ENCODE data around the gene RNF220. TPM values are rescaled to one million over a fixed set of nuclear protein-coding genes. Genes with fewer than 3 reads are reported as not detected.

The RNF220 gene
- polyA plus RNA-seq, 1 of the 3 experiments (the other 2 are of a cell fraction): 83.7 TPM

DNA sequence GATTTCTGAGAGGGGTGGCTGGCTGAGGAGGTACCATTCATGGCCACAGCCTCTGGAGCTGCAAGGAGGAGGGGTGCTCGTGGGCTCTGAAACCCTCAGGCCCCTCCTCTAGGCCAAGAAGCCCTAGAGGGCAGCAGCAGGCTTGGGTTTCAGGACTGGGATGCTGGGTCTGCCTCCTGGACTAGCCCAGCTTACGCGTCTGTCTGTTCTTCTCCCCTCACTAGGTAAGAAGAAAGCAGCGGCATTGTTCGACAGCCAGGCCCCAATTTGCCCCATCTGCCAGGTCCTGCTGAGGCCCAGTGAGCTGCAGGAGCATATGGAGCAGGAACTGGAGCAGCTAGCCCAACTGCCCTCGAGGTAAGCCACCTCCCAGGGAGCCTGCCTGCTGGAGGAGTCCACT, 208.9 kb downstream of the RNF220 start:
- WGBS (ENCODE audit: low lambda C conversion rate): 77% methylated on average over 6 of the region's 6 CpGs
- Histone ChIP-seq H4K20me1 (ENCODE audit: insufficient read depth) (no peaks in the 10 kb centered on the region), H2AFZ (ENCODE audit: low read depth) (no peak overlapping the region), H3K27ac (ENCODE audit: low read depth in 2 of 2, low read length in 1 of 2) (no peak overlapping the region), H3K4me3 (ENCODE audit: low read depth in 2 of 2, low read length in 1 of 2) (no peak overlapping the region), H3K27me3 (ENCODE audit: insufficient read depth) (no peaks in the 10 kb centered on the region), H3K4me2 (no peak overlapping the region), H3K36me3 (replicated peaks in 1 of 2; ENCODE audit: control insufficient read depth in 1 of 2, insufficient read depth in 2 of 2, low read length in 1 of 2) (no peaks in the 10 kb centered on the region), H3K4me1 (ENCODE audit: control insufficient read depth in 1 of 2, insufficient read depth in 2 of 2, low read depth in 1 of 2, low read length in 1 of 2) (peaks cover 9 to 12% of the 10 kb centered on the region in 2 experiments; a peak in 3 of 4 replicates), H3K79me2 (ENCODE audit: insufficient read depth) (peaks cover 6% of the 10 kb centered on the region; the same call in 1 of the 2 replicates), H3K9ac (no peak overlapping the region), H3F3A (replicated peaks; ENCODE audit: insufficient read depth) (peaks cover 9% of the 10 kb centered on the region), H3K9me2 (no peaks in the 10 kb centered on the region), H3K9me3 (no peaks in the 10 kb centered on the region)
- ChIA-PET POLR2A (no interaction called here), CTCF (interaction anchor here (1.0 to 4.3 kb wide), 2 partner anchors 19 to 38 kb away, joined by 3 to 33 read pairs; no protein-coding TSS in a partner anchor)
- TF ChIP-seq, protein P1, sequence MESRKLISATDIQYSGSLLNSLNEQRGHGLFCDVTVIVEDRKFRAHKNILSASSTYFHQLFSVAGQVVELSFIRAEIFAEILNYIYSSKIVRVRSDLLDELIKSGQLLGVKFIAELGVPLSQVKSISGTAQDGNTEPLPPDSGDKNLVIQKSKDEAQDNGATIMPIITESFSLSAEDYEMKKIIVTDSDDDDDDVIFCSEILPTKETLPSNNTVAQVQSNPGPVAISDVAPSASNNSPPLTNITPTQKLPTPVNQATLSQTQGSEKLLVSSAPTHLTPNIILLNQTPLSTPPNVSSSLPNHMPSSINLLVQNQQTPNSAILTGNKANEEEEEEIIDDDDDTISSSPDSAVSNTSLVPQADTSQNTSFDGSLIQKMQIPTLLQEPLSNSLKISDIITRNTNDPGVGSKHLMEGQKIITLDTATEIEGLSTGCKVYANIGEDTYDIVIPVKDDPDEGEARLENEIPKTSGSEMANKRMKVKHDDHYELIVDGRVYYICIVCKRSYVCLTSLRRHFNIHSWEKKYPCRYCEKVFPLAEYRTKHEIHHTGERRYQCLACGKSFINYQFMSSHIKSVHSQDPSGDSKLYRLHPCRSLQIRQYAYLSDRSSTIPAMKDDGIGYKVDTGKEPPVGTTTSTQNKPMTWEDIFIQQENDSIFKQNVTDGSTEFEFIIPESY (IDR thresholded peaks at IDR 0.05; ENCODE audit: borderline replicate concordance, low read depth): no peak
- TF ChIP-seq, protein P2, sequence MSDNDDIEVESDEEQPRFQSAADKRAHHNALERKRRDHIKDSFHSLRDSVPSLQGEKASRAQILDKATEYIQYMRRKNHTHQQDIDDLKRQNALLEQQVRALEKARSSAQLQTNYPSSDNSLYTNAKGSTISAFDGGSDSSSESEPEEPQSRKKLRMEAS (IDR thresholded peaks at IDR 0.05; ENCODE audit: low read depth): no peak
- TF ChIP-seq, protein P3, sequence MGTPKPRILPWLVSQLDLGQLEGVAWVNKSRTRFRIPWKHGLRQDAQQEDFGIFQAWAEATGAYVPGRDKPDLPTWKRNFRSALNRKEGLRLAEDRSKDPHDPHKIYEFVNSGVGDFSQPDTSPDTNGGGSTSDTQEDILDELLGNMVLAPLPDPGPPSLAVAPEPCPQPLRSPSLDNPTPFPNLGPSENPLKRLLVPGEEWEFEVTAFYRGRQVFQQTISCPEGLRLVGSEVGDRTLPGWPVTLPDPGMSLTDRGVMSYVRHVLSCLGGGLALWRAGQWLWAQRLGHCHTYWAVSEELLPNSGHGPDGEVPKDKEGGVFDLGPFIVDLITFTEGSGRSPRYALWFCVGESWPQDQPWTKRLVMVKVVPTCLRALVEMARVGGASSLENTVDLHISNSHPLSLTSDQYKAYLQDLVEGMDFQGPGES (IDR thresholded peaks at IDR 0.05; ENCODE audit: low read depth, low read length): no peak
- no peak for TF ChIP-seq FOSL2 (IDR thresholded peaks at IDR 0.05; ENCODE audit: borderline replicate concordance, low read depth)
- no peak for TF ChIP-seq YY1 (IDR thresholded peaks at IDR 0.05; ENCODE audit: low read depth)
- TF ChIP-seq CHD2 (IDR thresholded peaks at IDR 0.05; ENCODE audit: low read length, partially characterized antibody): no peak
- no peak for TF ChIP-seq TCF12 (IDR thresholded peaks at IDR 0.05)
- TF ChIP-seq JUND (IDR thresholded peaks at IDR 0.05): no peak
- TF ChIP-seq MXI1 (IDR thresholded peaks at IDR 0.05; ENCODE audit: low read depth, low read length): no peak
- TF ChIP-seq NFIC (IDR thresholded peaks at IDR 0.05; ENCODE audit: borderline replicate concordance): no peak
- TF ChIP-seq EZH2phosphoT487 (IDR thresholded peaks at IDR 0.05; ENCODE audit: borderline replicate concordance, low read depth): no peak
- no peak for DNase-seq

DNA sequence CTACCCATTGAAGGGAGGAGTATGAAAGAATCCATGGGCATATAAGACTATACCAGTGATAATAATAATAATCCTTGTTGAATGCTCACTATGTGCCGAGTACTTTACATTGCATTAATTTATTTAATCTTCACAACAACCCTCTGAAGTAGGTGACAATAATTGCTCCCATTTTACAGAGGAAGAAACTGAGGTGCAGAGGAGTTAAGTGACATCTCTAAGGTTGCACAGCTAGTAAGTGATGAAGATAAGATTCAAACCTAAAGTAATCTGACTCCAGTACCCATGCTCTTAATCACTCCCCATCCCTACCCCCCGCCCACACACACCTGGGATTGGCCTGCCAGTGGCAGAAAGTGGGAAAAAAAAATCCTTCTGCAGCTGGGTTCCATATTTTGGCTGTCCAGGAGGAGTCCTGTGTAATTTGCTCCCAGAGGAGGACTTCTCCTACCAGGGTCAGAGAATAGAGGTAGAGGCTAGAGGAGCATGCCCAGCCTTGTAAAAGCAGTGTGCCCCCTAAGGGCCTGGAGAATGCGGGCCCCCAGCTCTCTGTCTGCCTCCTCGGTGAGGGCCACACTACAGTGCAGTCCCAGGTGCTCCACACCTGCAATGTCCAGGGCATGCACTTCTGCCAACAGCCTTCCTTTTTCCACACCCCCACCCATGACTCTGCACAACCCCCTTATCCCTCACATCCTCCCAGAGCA, 211.4 kb downstream of the RNF220 start:
- no peaks in the 10 kb centered on the region for H3K9me3 ChIP-seq
- no peaks in the 10 kb centered on the region for H3K36me3 ChIP-seq (replicated peaks in 1 of 2; ENCODE audit: control insufficient read depth in 1 of 2, insufficient read depth in 2 of 2, low read length in 1 of 2)
- H3K4me2 ChIP-seq: peak overlapping the region; percentile 73
- peaks cover 6% of the 10 kb centered on the region; the same call in 1 of the 2 replicates for H3K79me2 ChIP-seq (ENCODE audit: insufficient read depth)
- H3K4me3 ChIP-seq (ENCODE audit: low read depth in 2 of 2, low read length in 1 of 2): peak overlapping the region; percentile 50 to 62
- WGBS (ENCODE audit: low lambda C conversion rate): 74% methylated on average over 4 of the region's 4 CpGs
- peaks cover 13% of the 10 kb centered on the region for H3F3A ChIP-seq (replicated peaks; ENCODE audit: insufficient read depth)
- ChIA-PET CTCF (interaction anchor here (1.3 to 4.3 kb wide), 8 partner anchors 7 to 39 kb away, joined by 3 to 33 read pairs (median 8); no protein-coding TSS in a partner anchor), POLR2A (interaction anchor here (1.7 to 3.1 kb wide), 2 partner anchors 16 to 34 kb away, joined by 5 to 13 read pairs; no protein-coding TSS in a partner anchor)
- H3K27me3 ChIP-seq (ENCODE audit: insufficient read depth): no peaks in the 10 kb centered on the region
- no peak overlapping the region for H3K27ac ChIP-seq (ENCODE audit: low read depth in 2 of 2, low read length in 1 of 2)
- no peaks in the 10 kb centered on the region for H3K9me2 ChIP-seq
- H3K4me1 ChIP-seq (ENCODE audit: control insufficient read depth in 1 of 2, insufficient read depth in 2 of 2, low read depth in 1 of 2, low read length in 1 of 2): peaks cover 12 to 15% of the 10 kb centered on the region in 2 experiments; a peak in 3 of 4 replicates
- TF ChIP-seq NRF1 (IDR thresholded peaks at IDR 0.05; ENCODE audit: low read depth, low read length) (no peak), JUND (IDR thresholded peaks at IDR 0.05) (no peak), YY1 (IDR thresholded peaks at IDR 0.05; ENCODE audit: low read depth) (no peak), ELF1 (IDR thresholded peaks at IDR 0.05) (no peak), GATA2 (CRISPR knock-in tag; IDR thresholded peaks at IDR 0.05) (no peak), POLR2AphosphoS5 (IDR thresholded peaks at IDR 0.05; ENCODE audit: low read depth, low read length) (no peak), RFX5 (IDR thresholded peaks at IDR 0.05; ENCODE audit: low read length) (no peak), NFIC (IDR thresholded peaks at IDR 0.05; ENCODE audit: borderline replicate concordance) (no peak), EP300 (IDR thresholded peaks at IDR 0.05; ENCODE audit: borderline replicate concordance in 1 of 2, low read depth in 1 of 2, low read length in 1 of 2) (no peak), CHD2 (IDR thresholded peaks at IDR 0.05; ENCODE audit: low read length, partially characterized antibody) (no peak), EZH2phosphoT487 (IDR thresholded peaks at IDR 0.05; ENCODE audit: borderline replicate concordance, low read depth) (no peak), RXRA (IDR thresholded peaks at IDR 0.05; ENCODE audit: borderline replicate concordance, low read depth) (no peak), SMC3 (IDR thresholded peaks at IDR 0.05; ENCODE audit: low read depth, low read length) (no peak), FOXJ3 (CRISPR knock-in tag; IDR thresholded peaks at IDR 0.05) (no peak), MXI1 (IDR thresholded peaks at IDR 0.05; ENCODE audit: low read depth, low read length) (no peak), RAD21 (IDR thresholded peaks at IDR 0.05; ENCODE audit: low read length) (no peak), RCOR1 (IDR thresholded peaks at IDR 0.05; ENCODE audit: low read length) (no peak)
- TF ChIP-seq, protein P3 (IDR thresholded peaks at IDR 0.05; ENCODE audit: low read depth, low read length): no peak
- no peak for DNase-seq
- no peaks in the 10 kb centered on the region for H4K20me1 ChIP-seq (ENCODE audit: insufficient read depth)
- peak overlapping the region; percentile 88 for H2AFZ ChIP-seq (ENCODE audit: low read depth)
- H3K9ac ChIP-seq: peak overlapping the region; percentile 55; the same call in 1 of the 2 replicates

All from SK-N-SH (cell line).